ENCODE data around the gene ALKAL2. TPM values are rescaled to one million over a fixed set of nuclear protein-coding genes. Genes with fewer than 3 reads are reported as not detected.

Gene ALKAL2
- polyA plus RNA-seq, 1 donor from 2014 or later, result not detected

DNA sequence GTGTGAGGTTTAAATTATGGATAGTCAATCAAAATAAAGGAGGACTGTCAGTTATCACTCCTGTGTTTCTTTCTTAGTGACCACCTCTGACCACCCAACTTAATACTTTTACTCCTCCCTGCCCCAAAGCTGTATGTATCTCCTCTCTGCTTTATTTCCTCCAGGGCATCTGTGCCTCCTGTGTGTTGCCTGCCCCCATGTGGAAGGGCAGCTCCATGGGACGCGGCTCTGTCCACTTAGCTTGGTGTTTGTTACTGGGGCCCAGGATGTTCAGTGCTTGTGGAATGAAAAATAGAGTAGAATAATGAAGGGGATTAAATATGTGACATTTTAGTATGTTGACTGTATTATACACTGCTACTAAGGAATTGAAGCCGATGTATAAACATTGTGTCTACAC, 13.4 kb downstream of the ALKAL2 start:
- Histone ChIP-seq H3K27ac (ENCODE audit: low read length) (no peak overlapping the region), H3K9ac (ENCODE audit: low read length) (no peak overlapping the region), H3K9me2 (ENCODE audit: insufficient read depth, low read length) (no peaks in the 10 kb centered on the region), H2AFZ (ENCODE audit: low read depth, low read length) (no peak overlapping the region), H3K9me3 (ENCODE audit: low read length) (no peaks in the 10 kb centered on the region), H4K20me1 (ENCODE audit: insufficient read depth) (peaks cover 3% of the 10 kb centered on the region), H3K4me2 (ENCODE audit: low read length) (no peak overlapping the region), H3K27me3 (ENCODE audit: insufficient read depth, low read depth, low read length) (no peaks in the 10 kb centered on the region), H3K36me3 (ENCODE audit: insufficient read depth, low read length) (no peaks in the 10 kb centered on the region), H3K79me2 (replicated peaks; ENCODE audit: insufficient read depth, low read length) (peaks cover 35% of the 10 kb centered on the region), H3K4me3 (ENCODE audit: low read length) (no peak overlapping the region), H3F3A (ENCODE audit: insufficient read depth, low read length, poor library complexity, severe bottlenecking) (no peaks in the 10 kb centered on the region)
- no peak for TF ChIP-seq TAF1 (IDR thresholded peaks at IDR 0.05; ENCODE audit: low read depth)
- TF ChIP-seq, protein P1, sequence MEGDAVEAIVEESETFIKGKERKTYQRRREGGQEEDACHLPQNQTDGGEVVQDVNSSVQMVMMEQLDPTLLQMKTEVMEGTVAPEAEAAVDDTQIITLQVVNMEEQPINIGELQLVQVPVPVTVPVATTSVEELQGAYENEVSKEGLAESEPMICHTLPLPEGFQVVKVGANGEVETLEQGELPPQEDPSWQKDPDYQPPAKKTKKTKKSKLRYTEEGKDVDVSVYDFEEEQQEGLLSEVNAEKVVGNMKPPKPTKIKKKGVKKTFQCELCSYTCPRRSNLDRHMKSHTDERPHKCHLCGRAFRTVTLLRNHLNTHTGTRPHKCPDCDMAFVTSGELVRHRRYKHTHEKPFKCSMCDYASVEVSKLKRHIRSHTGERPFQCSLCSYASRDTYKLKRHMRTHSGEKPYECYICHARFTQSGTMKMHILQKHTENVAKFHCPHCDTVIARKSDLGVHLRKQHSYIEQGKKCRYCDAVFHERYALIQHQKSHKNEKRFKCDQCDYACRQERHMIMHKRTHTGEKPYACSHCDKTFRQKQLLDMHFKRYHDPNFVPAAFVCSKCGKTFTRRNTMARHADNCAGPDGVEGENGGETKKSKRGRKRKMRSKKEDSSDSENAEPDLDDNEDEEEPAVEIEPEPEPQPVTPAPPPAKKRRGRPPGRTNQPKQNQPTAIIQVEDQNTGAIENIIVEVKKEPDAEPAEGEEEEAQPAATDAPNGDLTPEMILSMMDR (IDR thresholded peaks at IDR 0.05; ENCODE audit: poor library complexity, severe bottlenecking), result no peak
- TF ChIP-seq EZH2 (IDR thresholded peaks at IDR 0.05; ENCODE audit: borderline replicate concordance, insufficient read depth, low read length, poor library complexity, severe bottlenecking), result no peak
- no peak for TF ChIP-seq POLR2AphosphoS5 (IDR thresholded peaks at IDR 0.05)
- TF ChIP-seq RAD21 (conservative IDR thresholded peaks at IDR 0.05), result no peak
- no peak for TF ChIP-seq EP300 (conservative IDR thresholded peaks at IDR 0.05; ENCODE audit: poor library complexity, severe bottlenecking)
- no peak for TF ChIP-seq MXI1 (conservative IDR thresholded peaks at IDR 0.05; ENCODE audit: poor library complexity, severe bottlenecking)
- TF ChIP-seq, protein P2, sequence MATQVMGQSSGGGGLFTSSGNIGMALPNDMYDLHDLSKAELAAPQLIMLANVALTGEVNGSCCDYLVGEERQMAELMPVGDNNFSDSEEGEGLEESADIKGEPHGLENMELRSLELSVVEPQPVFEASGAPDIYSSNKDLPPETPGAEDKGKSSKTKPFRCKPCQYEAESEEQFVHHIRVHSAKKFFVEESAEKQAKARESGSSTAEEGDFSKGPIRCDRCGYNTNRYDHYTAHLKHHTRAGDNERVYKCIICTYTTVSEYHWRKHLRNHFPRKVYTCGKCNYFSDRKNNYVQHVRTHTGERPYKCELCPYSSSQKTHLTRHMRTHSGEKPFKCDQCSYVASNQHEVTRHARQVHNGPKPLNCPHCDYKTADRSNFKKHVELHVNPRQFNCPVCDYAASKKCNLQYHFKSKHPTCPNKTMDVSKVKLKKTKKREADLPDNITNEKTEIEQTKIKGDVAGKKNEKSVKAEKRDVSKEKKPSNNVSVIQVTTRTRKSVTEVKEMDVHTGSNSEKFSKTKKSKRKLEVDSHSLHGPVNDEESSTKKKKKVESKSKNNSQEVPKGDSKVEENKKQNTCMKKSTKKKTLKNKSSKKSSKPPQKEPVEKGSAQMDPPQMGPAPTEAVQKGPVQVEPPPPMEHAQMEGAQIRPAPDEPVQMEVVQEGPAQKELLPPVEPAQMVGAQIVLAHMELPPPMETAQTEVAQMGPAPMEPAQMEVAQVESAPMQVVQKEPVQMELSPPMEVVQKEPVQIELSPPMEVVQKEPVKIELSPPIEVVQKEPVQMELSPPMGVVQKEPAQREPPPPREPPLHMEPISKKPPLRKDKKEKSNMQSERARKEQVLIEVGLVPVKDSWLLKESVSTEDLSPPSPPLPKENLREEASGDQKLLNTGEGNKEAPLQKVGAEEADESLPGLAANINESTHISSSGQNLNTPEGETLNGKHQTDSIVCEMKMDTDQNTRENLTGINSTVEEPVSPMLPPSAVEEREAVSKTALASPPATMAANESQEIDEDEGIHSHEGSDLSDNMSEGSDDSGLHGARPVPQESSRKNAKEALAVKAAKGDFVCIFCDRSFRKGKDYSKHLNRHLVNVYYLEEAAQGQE (IDR thresholded peaks at IDR 0.05; ENCODE audit: borderline replicate concordance), result no peak
- TF ChIP-seq SMC3 (conservative IDR thresholded peaks at IDR 0.05; ENCODE audit: poor library complexity), result no peak

DNA sequence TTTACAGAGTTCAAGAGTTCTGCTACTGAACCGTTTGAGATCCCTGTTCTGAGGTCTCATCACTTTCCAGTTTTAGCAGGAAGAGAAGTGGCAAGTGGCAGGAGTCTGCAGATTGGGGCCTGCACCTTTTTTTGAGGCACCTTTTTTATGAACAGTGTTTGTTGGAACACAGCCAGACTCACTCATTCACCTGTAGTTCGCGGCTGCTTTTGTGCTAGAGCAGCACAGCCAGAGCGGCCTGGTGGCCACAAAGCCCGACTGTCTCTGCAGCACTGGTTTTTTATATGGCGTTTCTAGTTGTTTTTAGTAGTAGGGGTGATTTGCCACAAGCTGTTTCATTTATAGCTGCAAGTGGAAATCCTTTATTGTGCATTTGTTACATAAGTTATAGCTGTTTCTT, 14.6 kb downstream of the ALKAL2 start:
- Histone ChIP-seq H4K20me1 (ENCODE audit: insufficient read depth) (peaks cover 3% of the 10 kb centered on the region), H3K9ac (ENCODE audit: low read length) (no peak overlapping the region), H3K36me3 (ENCODE audit: insufficient read depth, low read length) (no peaks in the 10 kb centered on the region), H3K9me2 (ENCODE audit: insufficient read depth, low read length) (no peaks in the 10 kb centered on the region), H3K9me3 (ENCODE audit: low read length) (no peaks in the 10 kb centered on the region), H2AFZ (ENCODE audit: low read depth, low read length) (no peak overlapping the region), H3F3A (ENCODE audit: insufficient read depth, low read length, poor library complexity, severe bottlenecking) (no peaks in the 10 kb centered on the region), H3K79me2 (replicated peaks; ENCODE audit: insufficient read depth, low read length) (peaks cover 46% of the 10 kb centered on the region), H3K27me3 (ENCODE audit: insufficient read depth, low read depth, low read length) (no peaks in the 10 kb centered on the region), H3K4me3 (ENCODE audit: low read length) (no peak overlapping the region), H3K27ac (ENCODE audit: low read length) (no peak overlapping the region), H3K4me2 (ENCODE audit: low read length) (no peak overlapping the region)
- TF ChIP-seq, protein P2 (IDR thresholded peaks at IDR 0.05; ENCODE audit: borderline replicate concordance), result no peak
- TF ChIP-seq POLR2AphosphoS5 (IDR thresholded peaks at IDR 0.05) (no peak), RAD21 (conservative IDR thresholded peaks at IDR 0.05) (no peak), SMC3 (conservative IDR thresholded peaks at IDR 0.05; ENCODE audit: poor library complexity) (no peak), EP300 (conservative IDR thresholded peaks at IDR 0.05; ENCODE audit: poor library complexity, severe bottlenecking) (no peak), EZH2 (IDR thresholded peaks at IDR 0.05; ENCODE audit: borderline replicate concordance, insufficient read depth, low read length, poor library complexity, severe bottlenecking) (no peak), TAF1 (IDR thresholded peaks at IDR 0.05; ENCODE audit: low read depth) (no peak), MXI1 (conservative IDR thresholded peaks at IDR 0.05; ENCODE audit: poor library complexity, severe bottlenecking) (no peak)
- TF ChIP-seq, protein P1 (IDR thresholded peaks at IDR 0.05; ENCODE audit: poor library complexity, severe bottlenecking), result no peak
